Kidney (tissue), 14 donors: ENCODE results near the gene PEX14. TPM values are rescaled to one million over a fixed set of nuclear protein-coding genes. Genes with fewer than 3 reads are reported as not detected.

Source experiments
- DNase-seq, 5 donors: peaks; one replicate each; pipeline ENCODE4 v3.0.0-alpha.2; 2013 to 2020
- FAIRE-seq: peaks from 2 replicates; lab custom pipeline; 2012; peaks lifted over from hg19 to GRCh38; lab: Jason Lieb, UNC
- H3K27ac ChIP-seq, 2 donors: one replicate each; pipeline ENCODE4 v1.7.0; 2013; ENCODE audit warnings: low read depth in 2 of 2, low read length in 2 of 2, inconsistent platforms in 1 of 2
- H3K27me3 ChIP-seq: one replicate; pipeline ENCODE4 v1.7.1; 2013; ENCODE audit warnings: low read length, inconsistent platforms; ENCODE audit not compliant: control insufficient read depth, insufficient read depth
- H3K36me3 ChIP-seq, 3 donors: one replicate each; pipeline versions ENCODE4 v1.7.0 to v1.7.1; 2013; ENCODE audit warnings: low read length in 3 of 3, control low read depth in 1 of 3, inconsistent platforms in 1 of 3; ENCODE audit not compliant: insufficient read depth in 3 of 3, control insufficient read depth in 2 of 3
- H3K4me1 ChIP-seq, 3 donors: one replicate each; pipeline versions ENCODE4 v1.7.0 to v1.7.1; 2013; ENCODE audit warnings: low read length in 3 of 3, inconsistent platforms in 1 of 3, low read depth in 1 of 3; ENCODE audit not compliant: control insufficient read depth in 2 of 3, insufficient read depth in 2 of 3
- H3K4me3 ChIP-seq, 3 donors: one replicate each; pipeline versions ENCODE4 v1.7.0 to v1.8.1; 2013; ENCODE audit warnings: low read length in 3 of 3, control low read depth in 1 of 3, inconsistent platforms in 1 of 3
- H3K9ac ChIP-seq, 3 donors: one replicate each; pipeline versions ENCODE4 v1.7.0 to v1.7.1; 2013; ENCODE audit warnings: low read length in 3 of 3, control low read depth in 1 of 3, inconsistent platforms in 1 of 3
- H3K9me3 ChIP-seq, 3 donors: one replicate each; pipeline versions ENCODE4 v1.7.0 to v1.7.1; 2013; ENCODE audit warnings: low read length in 3 of 3, control low read depth in 1 of 3, inconsistent platforms in 1 of 3; ENCODE audit not compliant: control insufficient read depth in 2 of 3, insufficient read depth in 1 of 3
- CTCF ChIP-seq: IDR thresholded peaks from 3 replicates; pipeline ENCODE4 v1.5.1; 2012; ENCODE audit warnings: mild to moderate bottlenecking, moderate library complexity, borderline replicate concordance; ENCODE audit not compliant: insufficient read depth; ENCODE audit errors: extremely low read depth
- intact Hi-C: fragments of 100-400 bp; cut with DNase I; formaldehyde crosslinking; loops from one replicate; pipeline ENCODE4 v1.11.1; 2022
- polyA plus RNA-seq: library from polyadenylated mRNA; stranded (reverse); fragments of 350-450 nt; fragmentation: Illumina TruSeq; extraction: RNeasy Lipid Tissue Mini Kit (QIAGEN cat#74804); gene quantifications from one replicate; pipeline ENCODE4 v1.2.3, GENCODE V29; 2014; ENCODE audit warnings: low read depth, low replicate concordance; ENCODE audit not compliant: insufficient read depth
- total RNA-seq: library from RNA; stranded (reverse); fragmentation: NEBNext Ultra II Directional; extraction: Animal tissue kit (Norgen Biotek cat#: 25700); gene quantifications from one replicate; pipeline ENCODE4 v1.2.1, GENCODE V29; 2021
- donor health status: control.
- donor health status: control.
- donor health status: control.
- donor health status: control.
- donor health status: control.
- donor health status: DM: yes; HTN: yes; CAD: no.
- donor health status: Normal renal cell carcinoma (clear cell type).

PEX14 gene
- total and polyA plus RNA-seq, 2 donors from 2014 or later, result 22.8 to 25.8 TPM

- TF ChIP-seq CTCF, result no peak
- H3K27ac ChIP-seq, result no peak overlapping the region
- H3K9me3 ChIP-seq, result no peaks in the 10 kb centered on the region
- FAIRE-seq, result no peak
- H3K27me3 ChIP-seq, result no peaks in the 10 kb centered on the region
- DNase-seq, result no peak
- no peak overlapping the region for H3K4me3 ChIP-seq
- peaks cover 0 to 4% (median 0%) of the 10 kb centered on the region in 3 donors for H3K36me3 ChIP-seq
- no peak overlapping the region for H3K9ac ChIP-seq
- H3K4me1 ChIP-seq, result no peaks in the 10 kb centered on the region
- intact Hi-C loops, result no loop called here
Measured at GRCh38 chr1:10608690-10609089, 133.9 kb downstream of the PEX14 start.

- Histone ChIP-seq H3K27me3 (no peaks in the 10 kb centered on the region), H3K4me3 (no peak overlapping the region), H3K4me1 (no peaks in the 10 kb centered on the region), H3K27ac (no peak overlapping the region), H3K9ac (no peak overlapping the region), H3K9me3 (no peaks in the 10 kb centered on the region), H3K36me3 (peaks cover 0 to 4% (median 0%) of the 10 kb centered on the region in 3 donors)
- DNase-seq (no peak), FAIRE-seq (no peak)
- TF ChIP-seq CTCF, result no peak
- intact Hi-C loops, result no loop called here
Measured at GRCh38 chr1:10610901-10611600, 136.3 kb downstream of the PEX14 start.

GRCh38 chr1:10612436-10613160 lies 137.8 kb downstream of the PEX14 start:
- DNase-seq (no peak), FAIRE-seq (no peak)
- Histone ChIP-seq H3K9ac (no peak overlapping the region), H3K4me1 (no peaks in the 10 kb centered on the region), H3K9me3 (no peaks in the 10 kb centered on the region), H3K4me3 (no peak overlapping the region), H3K36me3 (peaks cover 0 to 4% (median 0%) of the 10 kb centered on the region in 3 donors), H3K27ac (no peak overlapping the region), H3K27me3 (no peaks in the 10 kb centered on the region)
- no peak for TF ChIP-seq CTCF
- intact Hi-C loops, result no loop called here
